Heart left ventricle (tissue), 13 donors: ENCODE data around the gene DLK2.

Experiments used
- POLR2A ChIP-seq, 2 donors: fragments of 450-650 bp; IDR thresholded peaks; one replicate each; pipeline ENCODE4 v1.6.1; 2017; ENCODE audit warnings: antibody characterized with exemption in 2 of 2, mild to moderate bottlenecking in 2 of 2, moderate library complexity in 2 of 2
- TF ChIP-seq, protein P1 (sequence below), 12 donors: fragments of 200-600 bp; sonication (generic) in 4 of 12; IDR thresholded peaks; one replicate each; pipeline versions ENCODE4 v1.5.0 to v1.8.0; 2018 to 2022; ENCODE audit warnings: antibody characterized with exemption in 12 of 12, mild to moderate bottlenecking in 5 of 12
- donor health status: ischemic (EF 13 %, LVEDD 7.1; RV severe dilation, severe dysfunction).
- donor health status: DM: no; HTN: yes; CAD: no.
- donor health status: DM: no; HTN: no; CAD: no.
- donor health status: ischemic (EF 25% LVEDD 6.9; RV normal size, moderate dysfunction).
- donor health status: ischemic (EF 25% LVEDD 5.7; RV mildly dilated, moderate dysfunction).
- donor health status: ischemic (EF 35%, LVEDD 5.7; RV mildly dilated, moderate dysfunction).
- donor health status: nonischemic (EF 11% LVEDD 7.7; RV severe dilation, severe dysfunction).
- donor health status: DM: yes; HTN: yes; CAD: no.
- donor health status: PGD.
- donor health status: ischemic (EF 29% LVEDD 5.4; RV normal size, mild dysfunction).
- donor health status: nonischemic (EF 23%, LVEDD 6.1; RV moderate dilation, normal function).

DNA sequence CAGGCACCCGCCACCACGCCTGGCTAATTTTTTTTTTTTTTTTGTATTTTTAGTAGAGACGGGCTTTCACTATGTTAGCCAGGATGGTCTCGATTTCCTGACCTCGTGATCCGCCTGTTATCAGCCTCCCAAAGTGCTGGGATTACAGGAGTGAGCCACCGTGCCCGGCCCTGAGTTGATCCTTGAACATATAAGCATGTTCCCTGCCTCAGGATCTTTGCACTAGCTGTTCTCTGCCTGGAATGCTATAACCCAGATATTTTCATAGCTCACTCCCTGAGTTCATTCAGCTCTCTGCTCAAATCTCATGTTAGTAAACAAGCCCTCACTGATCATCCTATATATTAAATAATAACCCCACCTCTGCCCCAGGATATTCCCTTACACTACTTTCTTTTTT, 9.0 kb upstream of the DLK2 start:
- TF ChIP-seq POLR2A (IDR thresholded peaks at IDR 0.05), result no peak
- TF ChIP-seq, protein P1, sequence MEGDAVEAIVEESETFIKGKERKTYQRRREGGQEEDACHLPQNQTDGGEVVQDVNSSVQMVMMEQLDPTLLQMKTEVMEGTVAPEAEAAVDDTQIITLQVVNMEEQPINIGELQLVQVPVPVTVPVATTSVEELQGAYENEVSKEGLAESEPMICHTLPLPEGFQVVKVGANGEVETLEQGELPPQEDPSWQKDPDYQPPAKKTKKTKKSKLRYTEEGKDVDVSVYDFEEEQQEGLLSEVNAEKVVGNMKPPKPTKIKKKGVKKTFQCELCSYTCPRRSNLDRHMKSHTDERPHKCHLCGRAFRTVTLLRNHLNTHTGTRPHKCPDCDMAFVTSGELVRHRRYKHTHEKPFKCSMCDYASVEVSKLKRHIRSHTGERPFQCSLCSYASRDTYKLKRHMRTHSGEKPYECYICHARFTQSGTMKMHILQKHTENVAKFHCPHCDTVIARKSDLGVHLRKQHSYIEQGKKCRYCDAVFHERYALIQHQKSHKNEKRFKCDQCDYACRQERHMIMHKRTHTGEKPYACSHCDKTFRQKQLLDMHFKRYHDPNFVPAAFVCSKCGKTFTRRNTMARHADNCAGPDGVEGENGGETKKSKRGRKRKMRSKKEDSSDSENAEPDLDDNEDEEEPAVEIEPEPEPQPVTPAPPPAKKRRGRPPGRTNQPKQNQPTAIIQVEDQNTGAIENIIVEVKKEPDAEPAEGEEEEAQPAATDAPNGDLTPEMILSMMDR (IDR thresholded peaks at IDR 0.05), result no peak
